Muscle of leg (tissue), 11 donors: ENCODE results near the gene HADH. TPM values are rescaled to one million over a fixed set of nuclear protein-coding genes. Genes with fewer than 3 reads are reported as not detected.

Experiments
- DNase-seq: peaks from one replicate; pipeline ENCODE4 v3.0.0; 2013
- H3K27ac ChIP-seq: one replicate; pipeline ENCODE4 v1.5.1; 2013; ENCODE audit warnings: mild to moderate bottlenecking, low read length, control low read depth
- H3K27me3 ChIP-seq: one replicate; pipeline ENCODE4 v1.6.1; 2013; ENCODE audit warnings: low read length; ENCODE audit not compliant: control insufficient read depth, insufficient read depth
- H3K36me3 ChIP-seq: one replicate; pipeline ENCODE4 v1.6.1; 2013; ENCODE audit warnings: low read length; ENCODE audit not compliant: control insufficient read depth, insufficient read depth
- H3K4me1 ChIP-seq: one replicate; pipeline ENCODE4 v1.6.1; 2013; ENCODE audit warnings: low read length; ENCODE audit not compliant: control insufficient read depth, insufficient read depth
- H3K4me3 ChIP-seq: one replicate; pipeline ENCODE4 v1.5.1; 2013; ENCODE audit warnings: low read length, control low read depth
- H3K9me3 ChIP-seq: replicated peaks from 2 replicates; pipeline ENCODE4 v1.6.1; 2013; ENCODE audit warnings: low read depth, low read length; ENCODE audit not compliant: control insufficient read depth
- WGBS: methylation state at CpG from one replicate; pipeline ENCODE4 v1.1.5; 2013; ENCODE audit warnings: missing lambda C conversion rate; ENCODE audit not compliant: insufficient coverage; 5-methylcytosine and 5-hydroxymethylcytosine counted together
- polyA plus RNA-seq, 8 donors: library from polyadenylated mRNA; unstranded; fragments of 120-200 nt; gene quantifications; one replicate each; pipeline versions ENCODE4 v1.2.1 to v1.2.3, GENCODE V29; 2013; ENCODE audit warnings: inconsistent platforms in 1 of 8, low replicate concordance in 1 of 8; ENCODE audit not compliant: insufficient read length in 8 of 8, insufficient read depth in 1 of 8
- total RNA-seq: library from RNA; stranded (reverse); fragments of 120-200 nt; gene quantifications from one replicate; pipeline ENCODE4 v1.2.4, GENCODE V29; 2013

Gene HADH
- total and polyA plus RNA-seq, 9 donors = 27.3 to 121 (median 104) TPM

GRCh38 chr4:107991945-107992630, 2.4 kb downstream of the HADH start:
- Histone ChIP-seq H3K9me3 (no peaks in the 10 kb centered on the region), H3K36me3 (peaks cover 2% of the 10 kb centered on the region), H3K4me3 (no peak overlapping the region), H3K4me1 (peaks cover 17% of the 10 kb centered on the region), H3K27ac (no peak overlapping the region), H3K27me3 (no peaks in the 10 kb centered on the region)
- 42% methylated on average over 3 of the region's 3 CpGs for WGBS
- no peak for DNase-seq

DNA sequence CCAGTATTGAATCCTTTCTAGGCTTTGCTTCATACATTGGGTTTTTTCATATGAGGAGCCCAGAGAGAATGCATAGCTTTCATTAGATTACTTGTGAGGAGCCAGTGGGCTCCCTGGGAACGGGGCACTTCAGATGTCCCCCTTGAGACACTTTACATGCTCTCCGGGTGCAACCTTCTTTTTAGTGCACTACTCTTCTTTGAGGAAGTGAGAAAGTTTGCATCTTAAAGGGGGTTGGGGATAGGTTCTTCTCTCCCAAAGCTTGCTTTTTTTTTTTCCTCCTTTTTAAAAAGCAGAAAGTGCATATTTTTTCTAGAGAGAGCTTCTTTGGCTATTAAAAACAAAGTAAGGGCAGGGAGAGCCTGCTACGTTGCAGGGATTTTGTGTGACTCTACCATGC, 4.3 kb downstream of the HADH start:
- no peaks in the 10 kb centered on the region for H3K9me3 ChIP-seq
- 50% methylated on average over 1 of the region's 3 CpGs for WGBS
- peaks cover 2% of the 10 kb centered on the region for H3K36me3 ChIP-seq
- H3K4me1 ChIP-seq = peaks cover 27% of the 10 kb centered on the region
- no peak for DNase-seq
- no peak overlapping the region for H3K4me3 ChIP-seq
- no peak overlapping the region for H3K27ac ChIP-seq
- H3K27me3 ChIP-seq = no peaks in the 10 kb centered on the region

DNA sequence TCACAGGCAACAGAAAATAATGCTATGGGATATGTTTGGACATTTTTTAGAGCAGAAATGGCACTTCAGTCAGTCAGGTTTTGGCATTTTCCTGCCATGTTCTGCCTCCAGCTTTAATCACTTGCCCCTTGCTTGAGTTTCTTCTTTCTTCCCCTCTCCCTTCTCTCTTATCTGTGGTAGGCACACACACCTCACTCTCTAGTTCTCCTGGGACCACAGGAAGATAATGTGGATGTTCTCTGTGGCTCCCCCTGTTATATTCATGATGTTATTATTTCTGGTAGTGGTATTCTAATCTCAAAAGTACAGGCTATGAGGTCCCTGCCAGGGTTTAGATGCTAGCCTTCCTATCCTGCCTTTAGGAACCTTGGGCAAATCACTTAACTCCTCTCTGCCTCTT, 5.2 kb downstream of the HADH start:
- Histone ChIP-seq H3K36me3 (peaks cover 2% of the 10 kb centered on the region), H3K4me3 (no peak overlapping the region), H3K27me3 (no peaks in the 10 kb centered on the region), H3K9me3 (no peaks in the 10 kb centered on the region), H3K4me1 (peaks cover 27% of the 10 kb centered on the region), H3K27ac (no peak overlapping the region)
- no peak for DNase-seq

DNA sequence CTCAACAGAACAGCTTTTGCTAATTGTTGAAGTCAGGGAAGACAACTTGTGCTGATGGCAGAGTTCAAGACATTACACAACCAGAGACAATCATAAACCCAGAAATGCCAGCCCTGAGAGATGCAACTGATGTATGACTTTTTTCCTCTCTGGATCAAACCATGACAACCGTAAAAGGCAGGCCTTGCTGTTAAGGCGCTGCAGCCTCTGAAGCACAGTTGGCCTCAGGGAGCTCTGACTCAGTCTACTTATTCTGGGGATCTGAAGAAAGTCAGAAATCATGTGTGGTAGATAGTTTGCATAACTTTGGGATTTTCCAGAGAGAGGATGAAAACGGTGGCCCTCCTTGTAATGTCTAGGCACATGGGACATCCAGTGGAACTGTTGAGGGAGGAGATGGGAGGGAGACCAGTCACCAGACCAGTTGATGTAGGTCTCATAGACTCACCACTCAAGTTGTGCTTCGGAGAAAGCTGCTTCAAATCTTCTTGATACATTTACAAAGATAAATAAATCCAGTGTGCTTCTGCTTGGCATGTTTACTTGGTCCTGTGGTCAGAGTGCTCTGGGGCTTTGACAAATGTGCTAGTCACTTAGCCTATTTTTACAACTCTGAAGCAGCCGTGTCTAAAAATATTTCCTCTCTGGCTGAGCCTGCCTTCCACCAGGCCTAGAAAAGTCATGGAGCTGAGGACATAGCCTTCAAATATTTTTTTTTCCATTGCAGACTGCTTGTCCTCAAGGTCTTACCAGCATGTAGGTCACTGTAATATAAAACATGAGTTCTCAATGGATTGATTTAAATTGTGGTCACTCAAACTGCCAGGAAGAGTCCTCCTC, 7.5 kb downstream of the HADH start:
- peak; percentile 63 for DNase-seq
- no peak overlapping the region for H3K4me3 ChIP-seq
- peaks cover 5% of the 10 kb centered on the region for H3K36me3 ChIP-seq
- no peaks in the 10 kb centered on the region for H3K9me3 ChIP-seq
- H3K27me3 ChIP-seq = no peaks in the 10 kb centered on the region
- H3K4me1 ChIP-seq = peaks cover 19% of the 10 kb centered on the region
- peak overlapping the region; percentile 87 for H3K27ac ChIP-seq
- 73% methylated on average over 2 of the region's 5 CpGs for WGBS

DNA sequence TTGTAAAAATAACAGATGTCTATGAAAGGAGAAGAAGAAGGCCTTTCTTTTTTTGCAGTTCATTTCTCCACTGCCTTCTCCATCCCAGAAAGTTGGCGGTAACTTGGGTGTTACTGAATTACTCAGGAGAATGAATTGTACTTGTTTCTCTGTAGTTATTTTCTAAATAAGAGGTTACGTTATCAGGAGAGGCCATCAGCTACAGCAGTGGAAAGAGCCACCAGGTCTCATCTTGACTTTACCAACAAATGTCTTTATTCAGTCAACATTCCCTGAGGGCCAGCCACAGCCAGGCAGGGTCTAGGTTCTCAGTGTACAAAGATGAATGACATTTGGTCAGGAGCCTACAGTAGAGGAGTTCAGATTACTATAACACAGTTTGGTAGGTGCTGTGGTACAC, 8.1 kb downstream of the HADH start:
- no peak overlapping the region for H3K4me3 ChIP-seq
- H3K27ac ChIP-seq = peak overlapping the region; percentile 74
- no CpG with 5 or more reads among the region's 2 CpGs for WGBS
- peaks cover 19% of the 10 kb centered on the region for H3K4me1 ChIP-seq
- no peaks in the 10 kb centered on the region for H3K9me3 ChIP-seq
- no peaks in the 10 kb centered on the region for H3K27me3 ChIP-seq
- peaks cover 5% of the 10 kb centered on the region for H3K36me3 ChIP-seq
- DNase-seq = no peak

GRCh38 chr4:107999932-108000539, 10.3 kb downstream of the HADH start:
- WGBS = no CpG with 5 or more reads among the region's 2 CpGs
- DNase-seq = no peak
- Histone ChIP-seq H3K27ac (no peak overlapping the region), H3K36me3 (peaks cover 5% of the 10 kb centered on the region), H3K4me3 (no peak overlapping the region), H3K4me1 (peaks cover 23% of the 10 kb centered on the region), H3K27me3 (no peaks in the 10 kb centered on the region), H3K9me3 (no peaks in the 10 kb centered on the region)

DNA sequence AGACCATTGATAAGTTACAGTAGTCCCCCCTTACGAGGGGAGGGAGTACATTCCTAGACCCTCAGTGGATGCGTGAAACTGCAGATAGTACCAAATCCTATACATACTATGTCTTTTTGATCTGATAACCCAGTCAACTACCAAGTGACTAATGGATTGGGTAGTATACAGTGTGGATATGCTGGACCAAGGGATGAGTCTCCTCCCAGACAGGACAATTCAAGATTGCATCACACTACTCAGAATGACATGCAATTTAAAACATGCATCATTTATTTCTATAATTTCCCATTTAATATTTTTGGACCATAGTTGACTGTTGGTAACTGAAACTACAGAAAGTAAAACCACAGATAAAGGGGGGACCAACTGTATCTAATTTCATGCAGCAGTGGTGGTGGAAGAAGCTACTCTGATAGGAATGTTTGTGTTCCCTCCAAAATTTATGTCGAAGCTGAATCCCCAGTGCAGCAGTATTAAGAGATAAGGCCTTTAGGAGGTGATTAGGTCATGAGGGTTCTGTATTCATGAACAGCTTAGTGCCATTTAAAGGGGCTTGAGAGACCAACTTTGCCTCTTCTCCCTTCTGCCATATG, 11.9 kb downstream of the HADH start:
- Histone ChIP-seq H3K4me3 (no peak overlapping the region), H3K9me3 (no peaks in the 10 kb centered on the region), H3K4me1 (peaks cover 26% of the 10 kb centered on the region), H3K36me3 (peaks cover 6% of the 10 kb centered on the region), H3K27ac (no peak overlapping the region), H3K27me3 (no peaks in the 10 kb centered on the region)
- no peak for DNase-seq
- no CpG with 5 or more reads among the region's 3 CpGs for WGBS

GRCh38 chr4:108003982-108004515, 14.4 kb downstream of the HADH start:
- H3K27ac ChIP-seq = no peak overlapping the region
- WGBS = 82% methylated on average over 3 of the region's 4 CpGs

GRCh38 chr4:108004646-108005045, 15.0 kb downstream of the HADH start:
- Histone ChIP-seq H3K27ac (no peak overlapping the region), H3K27me3 (no peaks in the 10 kb centered on the region), H3K36me3 (peaks cover 6% of the 10 kb centered on the region), H3K4me3 (no peak overlapping the region), H3K4me1 (peaks cover 13% of the 10 kb centered on the region), H3K9me3 (no peaks in the 10 kb centered on the region)
- DNase-seq = no peak
- 83% methylated on average over 1 of the region's 2 CpGs for WGBS

More at GRCh38 chr4:108003982-108004515, 14.4 kb downstream of the HADH start:
- H3K36me3 ChIP-seq = peaks cover 6% of the 10 kb centered on the region
- H3K27me3 ChIP-seq = no peaks in the 10 kb centered on the region
- no peaks in the 10 kb centered on the region for H3K9me3 ChIP-seq
- DNase-seq = no peak
- no peak overlapping the region for H3K4me3 ChIP-seq
- H3K4me1 ChIP-seq = peaks cover 13% of the 10 kb centered on the region

- no peak overlapping the region for H3K4me3 ChIP-seq
- peaks cover 9% of the 10 kb centered on the region for H3K36me3 ChIP-seq
- no peak overlapping the region for H3K27ac ChIP-seq
- no peaks in the 10 kb centered on the region for H3K9me3 ChIP-seq
- no peaks in the 10 kb centered on the region for H3K27me3 ChIP-seq
- 100% methylated on average over 1 of the region's 1 CpG for WGBS
- DNase-seq = no peak
- peaks cover 13% of the 10 kb centered on the region for H3K4me1 ChIP-seq
Observed at GRCh38 chr4:108005807-108006206, 16.1 kb downstream of the HADH start.
